Neural progenitor cell (in vitro differentiated cells): ENCODE results near the gene INSR.

ENCODE experiments used
- EZH2phosphoT487 ChIP-seq: fragments of 200-600 bp; sonication (generic); IDR thresholded peaks from 2 replicates; pipeline ENCODE4 v1.6.1; 2017; ENCODE audit warnings: antibody characterized with exemption
- TF ChIP-seq, protein P1 (sequence below): fragments of 200-600 bp; sonication (generic); IDR thresholded peaks from 2 replicates; pipeline ENCODE4 v1.5.1; 2017; ENCODE audit warnings: antibody characterized with exemption, mild to moderate bottlenecking

DNA sequence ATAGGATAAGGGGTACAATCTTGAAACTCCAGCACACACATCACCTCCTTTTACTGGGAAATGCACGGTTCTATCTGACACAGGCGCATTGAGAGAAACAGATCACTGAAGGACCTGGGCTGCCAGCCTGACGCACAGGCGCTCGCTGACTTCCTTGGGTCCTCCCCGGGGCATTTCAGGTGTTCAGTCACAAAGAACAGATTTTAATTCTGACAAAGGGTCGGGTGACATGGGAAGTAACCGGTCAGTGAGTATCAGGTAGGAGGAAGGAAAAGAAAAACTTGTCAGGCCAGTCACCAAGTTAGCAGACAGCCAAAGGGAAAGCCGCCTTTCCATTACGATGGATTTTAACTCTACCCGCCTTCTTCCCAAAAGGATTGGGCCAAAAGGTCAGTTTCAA lies 39.6 kb downstream of the INSR start:
- TF ChIP-seq, protein P1, sequence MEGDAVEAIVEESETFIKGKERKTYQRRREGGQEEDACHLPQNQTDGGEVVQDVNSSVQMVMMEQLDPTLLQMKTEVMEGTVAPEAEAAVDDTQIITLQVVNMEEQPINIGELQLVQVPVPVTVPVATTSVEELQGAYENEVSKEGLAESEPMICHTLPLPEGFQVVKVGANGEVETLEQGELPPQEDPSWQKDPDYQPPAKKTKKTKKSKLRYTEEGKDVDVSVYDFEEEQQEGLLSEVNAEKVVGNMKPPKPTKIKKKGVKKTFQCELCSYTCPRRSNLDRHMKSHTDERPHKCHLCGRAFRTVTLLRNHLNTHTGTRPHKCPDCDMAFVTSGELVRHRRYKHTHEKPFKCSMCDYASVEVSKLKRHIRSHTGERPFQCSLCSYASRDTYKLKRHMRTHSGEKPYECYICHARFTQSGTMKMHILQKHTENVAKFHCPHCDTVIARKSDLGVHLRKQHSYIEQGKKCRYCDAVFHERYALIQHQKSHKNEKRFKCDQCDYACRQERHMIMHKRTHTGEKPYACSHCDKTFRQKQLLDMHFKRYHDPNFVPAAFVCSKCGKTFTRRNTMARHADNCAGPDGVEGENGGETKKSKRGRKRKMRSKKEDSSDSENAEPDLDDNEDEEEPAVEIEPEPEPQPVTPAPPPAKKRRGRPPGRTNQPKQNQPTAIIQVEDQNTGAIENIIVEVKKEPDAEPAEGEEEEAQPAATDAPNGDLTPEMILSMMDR: no peak
- TF ChIP-seq EZH2phosphoT487: no peak
